Measurements from ENCODE around the gene NKG7.
"Not testable (repeated sequence)": the region's sequence is repeated elsewhere in the genome, so short reads cannot be mapped to it uniquely, and the experiment has no call there.

NKG7 gene

GRCh38 chr19:51399936-51400335 lies 27.5 kb upstream of the NKG7 start:
- H3K79me1 ChIP-seq (replicated peaks; ENCODE audit: low read length, poor library complexity, severe bottlenecking); DNase-seq; H2BK120ac ChIP-seq (ENCODE audit: low read depth, low read length); H2AK5ac ChIP-seq (ENCODE audit: low read length, severe bottlenecking); H3K27ac ChIP-seq (ENCODE audit: low read length, poor library complexity, severe bottlenecking); H3K4me1 ChIP-seq (ENCODE audit: control insufficient read depth, insufficient read depth, low read depth, low read length); H3K4me3 ChIP-seq (ENCODE audit: insufficient read depth in 1 of 2, low read depth in 1 of 2, low read length in 2 of 2); H3K9ac ChIP-seq (ENCODE audit: low read length); H4K8ac ChIP-seq (ENCODE audit: low read length); H3K14ac ChIP-seq (ENCODE audit: low read length in 2 of 2); H4K91ac ChIP-seq (ENCODE audit: low read length); H3K36me3 ChIP-seq (ENCODE audit: control insufficient read depth in 1 of 2, insufficient read depth in 2 of 2, low read depth in 1 of 2, low read length in 2 of 2); H3K18ac ChIP-seq (ENCODE audit: low read depth in 1 of 2, low read length in 2 of 2); H3K4me2 ChIP-seq (ENCODE audit: low read length, poor library complexity, severe bottlenecking); H2BK5ac ChIP-seq (ENCODE audit: low read depth, low read length, poor library complexity, severe bottlenecking); H3K4ac ChIP-seq (ENCODE audit: low read depth in 1 of 2, low read length in 2 of 2); H2AFZ ChIP-seq (ENCODE audit: low read depth, low read length); H3K27me3 ChIP-seq (ENCODE audit: control insufficient read depth in 1 of 2, insufficient read depth in 1 of 2, low read length in 2 of 2); H2BK15ac ChIP-seq (ENCODE audit: low read depth, poor library complexity, severe bottlenecking); H2BK12ac ChIP-seq (ENCODE audit: low read length in 2 of 2); H3K23ac ChIP-seq (ENCODE audit: low read length in 2 of 2): not testable (repeated sequence)
- peaks cover 21% of the 10 kb centered on the region for H3K9me3 ChIP-seq (ENCODE audit: control insufficient read depth, low read length)
- WGBS, result 80% methylated on average over 7 of the region's 7 CpGs

DNA sequence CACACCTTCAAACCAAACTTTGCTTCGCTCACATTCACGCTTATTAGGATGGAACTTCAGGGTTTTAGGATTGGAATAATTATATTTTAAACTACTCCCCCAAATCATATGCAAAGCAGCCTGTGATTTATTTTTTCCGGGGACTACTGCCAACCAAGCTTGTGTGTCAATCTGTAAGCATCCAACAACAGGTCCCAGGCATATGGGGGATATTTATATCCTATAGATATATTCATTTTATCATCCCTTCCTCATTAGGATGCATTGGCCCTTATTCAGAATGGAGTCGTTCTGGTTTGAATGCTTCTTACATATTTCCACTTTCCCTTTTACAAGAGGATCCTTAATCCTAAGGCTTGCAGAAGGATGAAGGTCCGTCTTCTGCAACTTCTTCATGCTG lies 26.8 kb upstream of the NKG7 start:
- H3K23ac ChIP-seq (ENCODE audit: low read length in 2 of 2), result no peak overlapping the region
- no peaks in the 10 kb centered on the region for H3K27me3 ChIP-seq (ENCODE audit: control insufficient read depth in 1 of 2, insufficient read depth in 1 of 2, low read length in 2 of 2)
- H2BK15ac ChIP-seq (ENCODE audit: low read depth, poor library complexity, severe bottlenecking), result no peak overlapping the region
- peaks cover 5% of the 10 kb centered on the region for H3K4me1 ChIP-seq (ENCODE audit: control insufficient read depth, insufficient read depth, low read depth, low read length)
- no peak overlapping the region for H2AK5ac ChIP-seq (ENCODE audit: low read length, severe bottlenecking)
- no peak overlapping the region for H3K4me2 ChIP-seq (ENCODE audit: low read length, poor library complexity, severe bottlenecking)
- peaks cover 21% of the 10 kb centered on the region for H3K9me3 ChIP-seq (ENCODE audit: control insufficient read depth, low read length)
- no peak overlapping the region for H4K91ac ChIP-seq (ENCODE audit: low read length)
- H3K9ac ChIP-seq (ENCODE audit: low read length), result no peak overlapping the region
- no peak overlapping the region for H2BK5ac ChIP-seq (ENCODE audit: low read depth, low read length, poor library complexity, severe bottlenecking)
- H3K4me3 ChIP-seq (ENCODE audit: insufficient read depth in 1 of 2, low read depth in 1 of 2, low read length in 2 of 2), result no peak overlapping the region
- no peaks in the 10 kb centered on the region for H3K36me3 ChIP-seq (ENCODE audit: control insufficient read depth in 1 of 2, insufficient read depth in 2 of 2, low read depth in 1 of 2, low read length in 2 of 2)
- 85% methylated on average over 2 of the region's 5 CpGs for WGBS
- H3K27ac ChIP-seq (ENCODE audit: low read length, poor library complexity, severe bottlenecking), result no peak overlapping the region
- H3K18ac ChIP-seq (ENCODE audit: low read depth in 1 of 2, low read length in 2 of 2), result no peak overlapping the region
- H2BK120ac ChIP-seq (ENCODE audit: low read depth, low read length), result no peak overlapping the region
- H3K79me1 ChIP-seq (replicated peaks; ENCODE audit: low read length, poor library complexity, severe bottlenecking), result no peaks in the 10 kb centered on the region
- DNase-seq, result no peak
- H2AFZ ChIP-seq (ENCODE audit: low read depth, low read length), result no peak overlapping the region
- no peak overlapping the region for H3K14ac ChIP-seq (ENCODE audit: low read length in 2 of 2)
- H2BK12ac ChIP-seq (ENCODE audit: low read length in 2 of 2), result no peak overlapping the region
- no peak overlapping the region for H4K8ac ChIP-seq (ENCODE audit: low read length)
- H3K4ac ChIP-seq (ENCODE audit: low read depth in 1 of 2, low read length in 2 of 2), result no peak overlapping the region

DNA sequence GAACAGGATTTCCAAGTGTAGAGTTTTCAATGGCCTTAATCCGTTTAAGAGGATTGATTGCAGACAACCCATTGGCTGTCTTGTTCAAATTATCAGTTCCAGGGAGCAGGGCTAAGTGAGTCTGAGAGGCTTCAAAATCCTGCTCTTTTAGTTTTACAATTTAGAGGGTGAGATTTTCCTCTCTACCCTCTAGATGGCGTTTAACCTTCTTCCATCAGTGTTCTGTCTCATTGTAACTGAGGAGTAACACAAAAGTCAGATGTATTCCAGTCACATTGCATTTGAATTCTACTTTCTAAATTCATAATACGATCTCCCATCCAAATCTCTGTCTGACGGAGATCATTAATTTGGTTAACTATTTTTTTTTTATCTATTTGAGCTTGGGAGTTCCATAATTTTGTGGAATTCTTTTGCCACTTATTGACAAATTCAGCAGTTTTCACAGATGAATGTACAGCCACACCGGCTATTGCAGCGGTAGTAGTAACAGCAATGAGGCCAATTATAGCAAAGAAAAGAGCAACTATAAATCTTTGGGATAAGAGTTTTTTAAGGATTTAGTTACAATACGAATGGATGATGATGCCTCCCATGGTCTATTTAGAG lies 25.7 kb upstream of the NKG7 start:
- H2AFZ ChIP-seq (ENCODE audit: low read depth, low read length), result no peak overlapping the region
- peaks cover 8% of the 10 kb centered on the region for H3K4me1 ChIP-seq (ENCODE audit: control insufficient read depth, insufficient read depth, low read depth, low read length)
- no peak overlapping the region for H2BK12ac ChIP-seq (ENCODE audit: low read length in 2 of 2)
- H2BK120ac ChIP-seq (ENCODE audit: low read depth, low read length), result no peak overlapping the region
- WGBS, result 63% methylated on average over 3 of the region's 7 CpGs
- H3K14ac ChIP-seq (ENCODE audit: low read length in 2 of 2), result no peak overlapping the region
- H2BK5ac ChIP-seq (ENCODE audit: low read depth, low read length, poor library complexity, severe bottlenecking), result no peak overlapping the region
- H3K4me2 ChIP-seq (ENCODE audit: low read length, poor library complexity, severe bottlenecking), result no peak overlapping the region
- no peak overlapping the region for H2BK15ac ChIP-seq (ENCODE audit: low read depth, poor library complexity, severe bottlenecking)
- H3K79me1 ChIP-seq (replicated peaks; ENCODE audit: low read length, poor library complexity, severe bottlenecking), result no peaks in the 10 kb centered on the region
- no peak overlapping the region for H4K91ac ChIP-seq (ENCODE audit: low read length)
- H3K27me3 ChIP-seq (ENCODE audit: control insufficient read depth in 1 of 2, insufficient read depth in 1 of 2, low read length in 2 of 2), result no peaks in the 10 kb centered on the region
- no peak overlapping the region for H3K18ac ChIP-seq (ENCODE audit: low read depth in 1 of 2, low read length in 2 of 2)
- H3K23ac ChIP-seq (ENCODE audit: low read length in 2 of 2), result no peak overlapping the region
- H3K9me3 ChIP-seq (ENCODE audit: control insufficient read depth, low read length), result peaks cover 16% of the 10 kb centered on the region
- H3K4ac ChIP-seq (ENCODE audit: low read depth in 1 of 2, low read length in 2 of 2), result no peak overlapping the region
- peak overlapping the region; percentile 18 for H3K9ac ChIP-seq (ENCODE audit: low read length)
- no peak overlapping the region for H3K27ac ChIP-seq (ENCODE audit: low read length, poor library complexity, severe bottlenecking)
- H3K36me3 ChIP-seq (ENCODE audit: control insufficient read depth in 1 of 2, insufficient read depth in 2 of 2, low read depth in 1 of 2, low read length in 2 of 2), result no peaks in the 10 kb centered on the region
- no peak overlapping the region for H3K4me3 ChIP-seq (ENCODE audit: insufficient read depth in 1 of 2, low read depth in 1 of 2, low read length in 2 of 2)
- DNase-seq, result peak; percentile 33
- no peak overlapping the region for H4K8ac ChIP-seq (ENCODE audit: low read length)
- no peak overlapping the region for H2AK5ac ChIP-seq (ENCODE audit: low read length, severe bottlenecking)

DNA sequence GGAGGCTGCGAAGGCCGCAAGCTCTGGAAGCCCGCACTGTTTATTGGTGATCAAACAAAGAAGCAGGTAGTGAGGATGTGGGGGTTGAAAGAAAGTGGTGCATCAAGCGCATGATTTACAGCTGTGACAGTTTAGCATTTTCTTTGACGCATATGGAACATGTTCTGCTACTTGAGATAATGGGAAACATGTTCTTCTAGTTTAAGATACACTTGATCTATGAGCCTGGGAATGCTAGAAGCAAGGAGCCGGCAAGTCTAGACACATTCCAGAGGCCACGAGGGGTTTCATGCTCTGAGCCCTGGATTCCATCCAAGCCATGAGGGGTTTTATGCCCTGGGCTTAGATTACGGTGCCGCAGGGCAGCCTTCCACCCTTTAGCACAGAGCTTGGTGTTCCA lies 25.0 kb upstream of the NKG7 start:
- H3K27me3 ChIP-seq (ENCODE audit: control insufficient read depth in 1 of 2, insufficient read depth in 1 of 2, low read length in 2 of 2); H3K9me3 ChIP-seq (ENCODE audit: control insufficient read depth, low read length); H4K91ac ChIP-seq (ENCODE audit: low read length); H2AK5ac ChIP-seq (ENCODE audit: low read length, severe bottlenecking); H2BK5ac ChIP-seq (ENCODE audit: low read depth, low read length, poor library complexity, severe bottlenecking); H3K4me2 ChIP-seq (ENCODE audit: low read length, poor library complexity, severe bottlenecking); H3K18ac ChIP-seq (ENCODE audit: low read depth in 1 of 2, low read length in 2 of 2); H2BK12ac ChIP-seq (ENCODE audit: low read length in 2 of 2); H2BK15ac ChIP-seq (ENCODE audit: low read depth, poor library complexity, severe bottlenecking); H4K8ac ChIP-seq (ENCODE audit: low read length); H3K4me1 ChIP-seq (ENCODE audit: control insufficient read depth, insufficient read depth, low read depth, low read length); H3K14ac ChIP-seq (ENCODE audit: low read length in 2 of 2); DNase-seq; H3K4me3 ChIP-seq (ENCODE audit: insufficient read depth in 1 of 2, low read depth in 1 of 2, low read length in 2 of 2); H3K36me3 ChIP-seq (ENCODE audit: control insufficient read depth in 1 of 2, insufficient read depth in 2 of 2, low read depth in 1 of 2, low read length in 2 of 2); H3K9ac ChIP-seq (ENCODE audit: low read length); H3K79me1 ChIP-seq (replicated peaks; ENCODE audit: low read length, poor library complexity, severe bottlenecking); H3K23ac ChIP-seq (ENCODE audit: low read length in 2 of 2); H2AFZ ChIP-seq (ENCODE audit: low read depth, low read length); H2BK120ac ChIP-seq (ENCODE audit: low read depth, low read length); H3K4ac ChIP-seq (ENCODE audit: low read depth in 1 of 2, low read length in 2 of 2); H3K27ac ChIP-seq (ENCODE audit: low read length, poor library complexity, severe bottlenecking): not testable (repeated sequence)
- WGBS, result 67% methylated on average over 9 of the region's 9 CpGs
